GM21515 (cell line): ENCODE data around the gene FFAR2.
"Not testable (repeated sequence)": the region's sequence is repeated elsewhere in the genome, so short reads cannot be mapped to it uniquely, and the experiment has no call there.

Experiments
- ATAC-seq: cut with Tn5 transposase; IDR thresholded peaks from one replicate; pipeline ENCODE4 v1.9.1; 2021; ENCODE audit not compliant: unreplicated experiment

The FFAR2 gene

DNA sequence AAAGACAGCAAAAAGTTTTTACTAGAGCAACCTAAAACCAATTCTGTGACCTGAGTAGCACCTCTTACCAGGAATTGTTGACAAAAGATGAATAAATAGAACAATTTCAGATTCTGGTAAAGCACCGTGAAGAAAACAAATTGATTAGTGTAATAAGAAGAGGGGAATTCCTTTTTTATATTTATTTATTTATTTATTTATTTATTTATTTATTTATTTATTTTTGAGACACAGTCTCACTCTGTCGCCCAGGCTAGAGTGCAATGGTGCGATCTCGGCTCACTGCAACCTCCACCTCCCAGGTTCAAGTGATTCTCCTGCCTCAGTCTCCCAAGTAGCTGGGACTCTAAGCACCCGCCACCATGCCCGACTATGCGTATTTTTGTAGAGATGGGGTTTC is 24.7 kb upstream of the FFAR2 start:
- not testable (repeated sequence) for ATAC-seq

DNA sequence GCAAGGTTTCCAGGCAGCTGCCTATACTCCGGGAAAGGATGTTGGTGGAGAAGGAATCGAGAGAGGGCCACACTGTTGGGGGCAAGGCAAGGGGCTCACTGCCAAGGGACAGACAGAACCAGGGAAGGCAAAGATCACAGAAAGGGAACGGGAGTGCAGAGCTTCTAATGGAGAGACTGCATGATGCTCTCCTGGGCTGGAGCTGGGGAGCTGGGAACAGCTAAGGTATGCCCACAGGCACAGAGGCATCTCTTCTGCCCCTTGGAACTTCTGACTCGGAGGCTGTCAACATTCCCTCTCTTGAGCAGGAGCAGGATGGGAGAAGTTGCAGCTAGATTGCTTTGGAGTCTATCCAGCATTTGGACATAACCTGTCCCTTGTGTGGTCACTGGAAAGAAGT is 22.4 kb upstream of the FFAR2 start:
- no peak for ATAC-seq

GRCh38 chr19:35427187-35427586 is 20.9 kb upstream of the FFAR2 start:
- ATAC-seq: no peak

DNA sequence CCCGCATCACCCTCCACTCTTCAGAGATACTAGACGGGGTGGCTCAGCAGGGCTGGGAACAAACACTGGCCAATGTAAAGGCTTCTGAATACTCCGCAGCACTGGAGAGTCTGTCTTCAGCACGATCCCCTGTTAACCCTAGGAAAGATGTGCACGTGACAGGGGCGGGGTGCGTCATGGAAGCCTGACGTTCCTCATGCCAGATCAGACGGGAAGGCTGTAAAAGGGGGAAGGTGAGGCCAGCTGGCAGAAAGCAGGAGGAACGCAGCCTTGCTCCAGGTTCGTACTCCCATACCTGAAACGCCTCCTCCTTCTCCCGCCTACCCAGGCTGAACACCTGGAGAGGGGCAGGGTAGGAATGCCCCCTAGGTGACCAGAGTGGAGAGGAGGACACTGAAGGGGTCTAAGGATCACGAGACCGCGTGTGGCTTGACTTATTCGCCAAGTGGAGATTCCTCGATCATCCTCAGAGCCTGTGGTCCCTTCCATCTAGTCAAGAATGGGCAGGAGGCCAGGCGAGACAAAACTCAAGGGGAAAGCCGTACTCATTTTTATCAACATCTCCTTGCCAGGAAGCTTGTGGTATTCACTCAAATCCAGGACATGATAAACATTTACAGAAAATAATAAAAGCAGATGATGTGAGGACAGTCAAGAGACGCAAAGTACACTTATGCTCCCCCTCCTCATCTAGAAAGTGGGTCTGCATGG is 18.2 kb upstream of the FFAR2 start:
- ATAC-seq: no peak

DNA sequence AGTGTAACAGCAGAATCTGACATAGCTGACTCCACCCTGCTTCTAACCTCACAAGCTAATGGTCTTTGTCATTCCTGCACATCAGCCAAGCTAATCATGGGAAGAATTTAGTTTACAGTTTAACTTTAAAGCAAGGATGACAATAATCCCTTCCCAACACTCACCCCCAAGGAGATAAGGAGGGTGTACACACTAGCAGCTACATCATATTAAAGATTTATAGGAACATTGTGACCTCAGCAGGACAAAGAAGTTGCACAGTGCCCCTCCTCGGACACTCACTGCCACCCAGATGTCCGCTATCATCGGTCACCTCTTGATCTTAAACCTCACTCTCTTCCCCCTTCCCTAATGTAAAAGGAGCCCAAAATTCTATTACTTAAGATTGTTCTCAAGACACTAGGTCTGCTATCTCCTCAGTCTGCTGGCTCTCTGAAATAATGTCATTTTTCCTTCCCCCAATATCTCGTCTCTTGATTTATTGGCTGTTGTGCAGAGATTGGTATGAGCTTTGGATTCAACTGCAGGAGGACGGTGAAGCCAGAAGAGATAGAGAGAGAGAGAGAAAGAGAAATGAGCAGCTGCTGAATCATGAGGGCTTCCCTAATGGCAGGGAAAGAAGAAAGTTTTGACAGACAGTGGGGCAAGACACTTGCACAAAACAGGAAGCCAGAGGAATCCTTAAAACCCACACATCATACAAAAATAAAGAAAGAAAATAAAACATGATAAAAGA is 17.5 kb upstream of the FFAR2 start:
- ATAC-seq: no peak

DNA sequence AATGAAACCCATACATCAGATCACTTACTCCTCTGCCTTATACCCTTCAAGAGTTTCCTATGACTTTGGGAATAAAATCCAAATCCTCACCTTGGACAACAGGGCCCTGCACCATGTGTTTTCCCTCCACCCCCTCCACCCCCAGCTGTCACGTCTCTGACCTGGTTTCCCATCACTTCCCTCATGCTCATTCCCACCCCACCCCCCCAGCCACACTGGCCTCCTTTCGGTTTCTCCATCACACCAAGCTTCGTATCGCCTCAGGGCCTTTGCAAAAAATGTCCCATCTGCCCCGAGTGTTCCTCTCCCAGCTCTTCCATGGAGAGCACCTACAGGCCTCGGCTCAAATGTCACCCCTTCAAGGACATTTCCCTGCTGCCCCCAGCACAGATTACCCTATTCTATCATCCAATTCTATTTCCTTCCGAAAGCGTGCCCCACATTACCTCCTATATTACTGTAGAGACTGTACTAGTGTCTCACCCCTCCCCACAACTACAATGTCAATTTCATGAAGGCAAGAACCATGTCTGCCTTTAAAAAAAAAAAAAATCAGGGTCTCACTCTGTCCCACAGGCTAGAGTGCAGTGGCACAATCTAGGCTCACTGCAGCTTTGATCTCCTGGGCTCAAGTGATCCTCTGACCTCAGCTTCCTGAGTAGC is 16.8 kb upstream of the FFAR2 start:
- ATAC-seq: no peak

GRCh38 chr19:35432911-35433310 is 15.1 kb upstream of the FFAR2 start:
- no peak for ATAC-seq

- ATAC-seq: no peak
Observed at GRCh38 chr19:35433448-35433847, 14.6 kb upstream of the FFAR2 start.

DNA sequence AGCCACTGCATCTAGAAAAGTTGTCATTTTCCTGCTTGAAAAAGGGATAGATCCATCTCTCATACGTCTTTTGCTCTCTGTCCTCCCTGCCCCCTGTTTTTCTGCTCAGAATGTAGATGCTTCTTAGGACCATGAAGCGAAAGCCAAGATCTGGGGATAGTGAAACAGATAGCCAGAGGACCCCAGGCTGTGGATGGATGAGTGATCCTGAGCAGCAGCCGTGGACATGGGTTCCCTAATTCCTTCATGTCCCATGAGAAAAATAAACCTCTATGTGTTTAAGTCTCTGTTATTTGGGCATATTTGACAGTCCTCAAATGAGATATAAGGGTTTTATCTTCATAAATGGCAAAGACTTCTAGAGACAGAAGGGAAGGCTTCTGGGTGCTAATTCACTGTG is 12.2 kb upstream of the FFAR2 start:
- ATAC-seq: no peak

DNA sequence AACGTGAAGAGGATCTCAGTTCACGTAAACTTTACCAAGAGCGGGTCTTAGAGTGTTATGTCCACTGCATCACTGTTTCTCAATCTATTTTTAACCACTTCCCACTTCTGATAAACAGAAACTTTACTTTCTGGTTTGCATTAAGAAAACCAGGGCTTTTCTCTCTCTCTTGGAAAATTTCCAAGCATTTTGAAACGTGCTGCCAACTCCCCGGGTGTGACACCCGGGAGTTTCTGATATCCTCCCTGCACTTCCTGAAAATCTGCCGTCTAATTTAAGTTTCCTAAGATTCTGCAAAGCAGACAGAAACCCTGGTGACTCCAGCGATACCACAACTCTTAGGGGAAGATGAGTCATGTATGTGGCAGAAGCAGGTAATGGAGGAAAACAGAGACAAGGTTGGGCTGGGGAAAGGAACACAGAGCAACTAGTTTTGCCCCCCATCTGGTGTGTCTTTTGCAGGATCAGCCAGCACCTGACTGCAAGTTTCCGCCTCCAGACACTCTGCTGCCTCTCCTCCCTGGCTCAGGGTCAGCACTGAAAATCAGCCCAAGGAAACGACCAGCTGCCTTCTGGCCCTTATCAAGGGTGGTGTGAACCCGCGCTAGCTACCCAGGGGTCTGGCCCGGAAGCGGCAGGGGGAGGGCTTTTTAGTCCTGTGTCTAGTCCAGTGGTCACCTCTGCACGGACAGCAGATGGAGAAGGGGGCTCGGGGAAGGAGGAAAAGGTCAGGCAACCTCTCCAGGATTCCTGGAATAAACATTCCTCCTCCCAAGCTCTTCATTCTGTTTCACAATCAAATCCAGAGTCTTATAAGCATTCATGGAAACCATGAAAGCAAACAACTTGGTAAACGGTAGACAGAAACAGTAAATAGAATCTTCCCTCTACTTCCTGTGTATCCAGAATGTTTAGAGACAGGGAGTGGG is 11.3 kb upstream of the FFAR2 start:
- ATAC-seq: no peak

DNA sequence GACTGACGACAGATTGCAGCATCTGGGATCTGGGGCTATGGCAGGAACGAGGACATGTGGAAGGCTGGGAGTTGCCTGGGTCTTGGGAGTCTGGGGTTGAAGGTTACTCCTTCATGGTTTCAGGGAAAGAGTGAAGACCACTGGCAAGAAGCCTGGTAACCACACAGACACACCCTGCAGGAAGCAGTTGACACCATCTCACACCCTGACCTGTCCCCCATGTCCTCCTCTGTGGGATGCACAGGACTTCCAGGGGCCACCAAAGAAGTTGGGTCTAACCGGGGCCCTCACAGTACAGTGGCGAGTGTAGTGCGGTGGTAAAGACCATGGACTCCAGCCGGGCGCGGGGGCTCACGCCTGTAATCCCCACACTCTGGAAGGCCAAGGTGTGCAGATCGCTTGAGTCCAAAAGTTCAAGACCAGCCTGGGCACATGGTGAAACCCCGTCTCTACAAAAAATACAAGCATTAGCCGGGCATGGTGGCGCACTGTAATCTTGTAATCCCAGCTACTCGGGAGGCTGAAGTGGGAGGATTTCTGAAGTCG is 10.6 kb upstream of the FFAR2 start:
- no peak for ATAC-seq

GRCh38 chr19:35438096-35438495 is 10.0 kb upstream of the FFAR2 start:
- no peak for ATAC-seq

GRCh38 chr19:35438527-35438926 is 9.5 kb upstream of the FFAR2 start:
- no peak for ATAC-seq

- ATAC-seq: no peak
Observed at GRCh38 chr19:35439921-35440320, 8.1 kb upstream of the FFAR2 start.

DNA sequence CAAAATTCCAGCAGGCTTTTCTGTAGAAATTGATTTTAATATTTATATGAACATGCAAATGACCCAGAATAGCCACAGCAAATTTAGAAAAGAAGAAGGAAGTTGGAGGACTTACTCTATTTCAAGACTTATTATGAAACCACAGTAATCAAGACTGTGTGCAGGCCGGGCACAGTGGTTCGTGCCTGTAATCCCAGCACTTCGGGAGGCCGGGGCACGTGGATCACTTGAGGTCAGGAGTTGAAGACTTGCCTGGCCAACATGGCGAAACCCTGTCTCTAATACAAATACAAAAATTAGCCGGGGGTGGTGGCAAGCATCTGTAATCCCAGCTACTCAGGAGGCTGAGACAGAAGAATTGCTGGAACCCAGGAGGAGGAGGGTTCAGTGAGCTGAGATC is 6.0 kb upstream of the FFAR2 start:
- no peak for ATAC-seq

DNA sequence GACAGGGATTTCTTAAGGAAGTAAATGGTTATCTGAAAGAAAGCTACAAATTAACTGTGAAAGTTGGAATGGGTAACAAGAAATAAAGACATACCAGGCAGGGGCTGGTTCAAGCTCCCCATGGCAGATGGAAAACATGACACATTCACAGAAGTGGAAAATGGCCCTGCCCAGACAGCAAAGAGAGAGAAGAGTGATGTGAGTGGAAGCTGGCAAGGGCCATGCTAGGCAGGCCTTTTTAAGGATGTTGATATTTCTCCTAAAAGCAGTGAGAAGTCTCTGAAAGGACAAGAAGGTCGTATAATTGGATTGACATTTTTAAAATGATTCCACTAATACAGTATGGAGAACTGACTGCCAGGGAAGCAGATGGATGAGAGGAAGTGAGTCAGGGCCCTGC is 3.3 kb upstream of the FFAR2 start:
- ATAC-seq: no peak

DNA sequence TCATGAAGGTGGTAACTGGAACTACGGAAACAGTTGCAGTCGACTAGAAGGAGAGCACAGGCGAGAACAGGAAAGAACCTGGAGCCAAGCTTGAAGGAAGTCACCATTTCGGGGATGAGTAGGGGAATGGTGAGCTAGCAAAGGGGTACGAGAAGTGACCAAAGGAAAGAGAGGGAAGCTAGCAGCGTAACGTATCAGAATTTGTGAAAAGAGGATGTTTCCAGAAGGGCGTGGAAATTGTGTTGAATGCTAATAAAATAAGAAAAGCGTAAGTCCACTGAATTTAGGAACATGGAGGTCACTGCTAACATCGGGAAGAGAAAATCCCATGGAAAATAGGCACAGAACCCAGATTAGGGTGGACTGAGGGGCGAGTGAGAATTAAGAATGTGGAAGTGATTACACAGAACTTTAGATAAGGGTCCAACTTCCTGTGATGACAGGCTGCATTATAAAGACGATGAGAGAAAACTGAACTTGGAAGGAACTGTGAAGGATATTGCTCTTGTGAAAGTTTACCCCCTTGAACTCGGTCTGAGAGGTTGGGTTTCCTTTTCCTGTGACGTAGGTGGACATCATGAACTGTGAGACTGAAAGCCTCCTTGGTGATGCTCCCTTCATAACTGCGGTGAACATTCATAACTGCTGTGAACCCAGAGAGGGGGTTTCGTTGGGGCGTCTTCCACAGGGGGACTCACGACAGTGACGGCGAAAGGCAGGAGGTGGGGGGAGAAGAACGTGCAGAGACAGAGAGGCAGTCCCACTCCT is 2.0 kb upstream of the FFAR2 start:
- no peak for ATAC-seq

GRCh38 chr19:35449359-35450043 is 1.4 kb downstream of the FFAR2 start:
- ATAC-seq: no peak

DNA sequence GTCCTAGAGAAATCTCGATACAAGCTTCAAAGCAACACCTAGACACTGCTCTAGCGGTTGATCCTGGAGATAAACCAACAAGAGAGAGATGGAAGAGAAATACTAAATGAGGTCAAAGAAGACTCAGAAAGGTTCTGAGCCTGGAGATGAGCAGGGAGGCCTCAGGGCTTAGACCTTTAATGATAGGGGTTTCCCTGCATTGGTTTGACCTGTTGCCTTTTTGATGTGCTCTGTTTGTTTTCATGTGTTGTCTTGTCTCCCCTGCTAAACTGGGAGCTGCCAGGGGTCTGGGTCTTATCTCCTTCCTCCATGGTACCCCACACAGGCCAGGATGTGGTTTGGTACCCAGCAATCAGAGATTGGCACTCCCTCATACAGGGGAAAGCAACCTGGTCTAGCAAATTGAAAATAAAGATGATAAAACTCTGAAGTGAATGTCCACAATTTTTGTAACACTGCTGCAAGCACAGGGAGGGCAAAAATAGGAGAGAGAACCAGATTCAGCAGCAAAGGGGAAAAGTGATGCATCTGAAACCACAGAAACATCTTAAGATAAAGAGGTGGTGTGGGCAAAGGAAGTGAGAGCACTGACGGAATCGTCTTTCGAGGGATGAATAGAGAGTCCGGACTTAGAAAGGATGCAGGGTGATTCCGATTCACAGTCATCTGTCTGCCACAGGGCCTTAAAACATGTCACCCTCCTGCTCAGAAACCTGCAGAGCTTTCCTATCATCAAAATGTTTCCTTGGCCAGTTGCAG is 3.5 kb downstream of the FFAR2 start:
- no peak for ATAC-seq
